Measurements from ENCODE around the gene THBS1.

THBS1 gene

GRCh38 chr15:39627451-39628143 lies 46.7 kb downstream of the THBS1 start:
- no peak overlapping the region for H3K4me3 ChIP-seq (ENCODE audit: low read depth, low read length)

GRCh38 chr15:39628144-39628508 lies 47.2 kb downstream of the THBS1 start:
- H3K4me3 ChIP-seq (ENCODE audit: low read depth, low read length), result no peak overlapping the region

GRCh38 chr15:39628546-39629257 lies 47.8 kb downstream of the THBS1 start:
- no peak overlapping the region for H3K4me3 ChIP-seq (ENCODE audit: low read depth, low read length)

GRCh38 chr15:39629371-39629770 lies 48.5 kb downstream of the THBS1 start:
- no peak overlapping the region for H3K4me3 ChIP-seq (ENCODE audit: low read depth, low read length)

GRCh38 chr15:39629906-39630305 lies 49.0 kb downstream of the THBS1 start:
- H3K4me3 ChIP-seq (ENCODE audit: low read depth, low read length), result no peak overlapping the region

GRCh38 chr15:39631357-39631756 lies 50.5 kb downstream of the THBS1 start:
- H3K4me3 ChIP-seq (ENCODE audit: low read depth, low read length), result no peak overlapping the region

- H3K4me3 ChIP-seq (ENCODE audit: low read depth, low read length), result no peak overlapping the region
Observed at GRCh38 chr15:39638041-39638440, 57.2 kb downstream of the THBS1 start.

DNA sequence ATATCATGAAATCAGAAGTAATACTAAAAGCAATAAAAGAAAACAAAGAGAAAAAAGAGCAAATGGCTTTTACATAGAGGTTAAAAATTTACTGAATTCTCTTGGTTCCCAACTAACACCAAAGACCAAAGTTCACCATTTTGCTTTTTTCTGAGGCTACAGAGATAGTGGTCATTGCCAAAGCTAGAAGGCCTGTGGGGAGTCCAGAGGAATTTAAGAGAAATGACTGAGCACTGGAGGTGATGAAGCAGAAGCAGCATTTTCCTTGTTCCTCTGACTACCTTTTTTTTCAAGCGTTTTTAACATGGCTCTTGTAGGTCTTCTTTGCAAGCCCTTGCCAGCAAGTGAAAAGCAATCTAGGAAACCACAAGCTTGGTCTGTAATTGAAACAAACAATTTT lies 58.2 kb downstream of the THBS1 start:
- H3K4me3 ChIP-seq (ENCODE audit: low read depth, low read length), result no peak overlapping the region

DNA sequence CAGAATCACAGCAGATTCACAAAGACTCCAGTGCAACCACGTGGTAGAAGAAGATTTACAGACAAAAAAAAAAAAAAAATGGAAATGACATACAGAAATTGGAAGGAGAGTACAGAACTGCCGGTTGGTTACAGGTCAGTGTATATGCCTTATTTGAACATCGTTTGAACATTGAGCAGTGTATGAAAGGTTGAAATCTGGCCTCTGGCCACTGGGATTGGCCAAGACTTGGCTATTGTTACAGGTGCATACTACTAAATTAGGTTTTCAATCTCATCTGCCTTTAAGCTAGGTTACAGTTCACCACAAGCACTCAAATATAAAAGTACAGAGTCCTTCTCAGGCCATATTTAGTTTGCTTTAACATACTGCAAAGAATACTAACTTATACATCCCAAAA lies 59.8 kb downstream of the THBS1 start:
- H3K4me3 ChIP-seq (ENCODE audit: low read depth, low read length), result no peak overlapping the region

DNA sequence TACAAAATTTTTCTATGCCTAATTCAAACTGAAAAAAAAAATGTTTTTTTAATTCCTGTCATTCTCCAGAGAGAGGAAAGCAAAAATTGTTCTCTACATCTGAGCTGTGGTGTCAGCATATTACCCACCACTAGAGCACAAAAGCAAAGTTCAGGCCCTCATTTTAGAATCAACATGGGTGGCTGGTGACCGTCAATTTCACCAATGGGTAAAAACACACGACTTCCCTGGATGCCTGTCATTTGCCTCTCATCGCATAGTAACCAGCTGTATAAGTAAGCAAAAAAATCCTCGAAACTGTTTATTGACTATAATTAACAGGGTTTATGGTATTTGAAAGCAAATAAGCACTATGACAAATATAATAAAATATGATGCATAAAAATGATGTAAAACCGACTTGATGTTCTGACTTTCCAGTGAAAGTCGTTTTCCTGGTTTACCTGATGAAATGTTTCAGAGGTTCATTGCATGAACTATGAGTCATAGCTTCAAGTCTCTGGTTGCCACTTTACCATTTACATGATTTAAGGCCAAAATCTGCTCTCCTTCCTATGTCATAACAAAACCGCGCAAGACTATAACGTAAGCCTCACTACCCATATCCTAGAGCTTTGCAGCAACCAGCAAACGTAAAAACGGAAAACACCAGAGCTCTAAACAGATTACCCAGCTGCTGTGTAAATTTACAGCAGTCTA lies 60.5 kb downstream of the THBS1 start:
- H3K4me3 ChIP-seq (ENCODE audit: low read depth, low read length), result no peak overlapping the region

- no peak overlapping the region for H3K4me3 ChIP-seq (ENCODE audit: low read depth, low read length)
Observed at GRCh38 chr15:39642011-39642640, 61.2 kb downstream of the THBS1 start.

DNA sequence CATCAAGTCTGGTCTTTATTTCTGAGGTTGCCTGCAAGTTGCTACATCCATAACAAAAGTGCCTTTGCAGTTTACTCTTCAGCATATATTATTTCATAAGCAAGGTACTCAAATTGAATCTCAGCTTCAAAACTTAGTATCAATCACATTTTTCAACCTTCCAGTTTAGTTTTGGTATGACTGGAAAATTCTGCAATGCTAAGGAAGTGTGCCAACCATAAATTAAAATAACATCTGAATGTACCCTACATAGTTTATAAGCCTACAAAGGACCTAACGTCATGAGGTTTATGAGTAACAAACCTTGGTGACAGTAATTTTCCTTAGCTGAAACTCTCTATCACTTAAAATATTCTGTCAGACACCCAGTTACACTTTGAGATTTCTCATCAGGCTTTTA lies 62.8 kb downstream of the THBS1 start:
- H3K4me3 ChIP-seq (ENCODE audit: low read depth, low read length), result no peak overlapping the region

GRCh38 chr15:39644136-39644535 lies 63.3 kb downstream of the THBS1 start:
- no peak overlapping the region for H3K4me3 ChIP-seq (ENCODE audit: low read depth, low read length)

- H3K4me3 ChIP-seq (ENCODE audit: low read depth, low read length), result no peak overlapping the region
Observed at GRCh38 chr15:39645138-39645975, 64.5 kb downstream of the THBS1 start.

- no peak overlapping the region for H3K4me3 ChIP-seq (ENCODE audit: low read depth, low read length)
Observed at GRCh38 chr15:39645976-39646257, 65.0 kb downstream of the THBS1 start.

DNA sequence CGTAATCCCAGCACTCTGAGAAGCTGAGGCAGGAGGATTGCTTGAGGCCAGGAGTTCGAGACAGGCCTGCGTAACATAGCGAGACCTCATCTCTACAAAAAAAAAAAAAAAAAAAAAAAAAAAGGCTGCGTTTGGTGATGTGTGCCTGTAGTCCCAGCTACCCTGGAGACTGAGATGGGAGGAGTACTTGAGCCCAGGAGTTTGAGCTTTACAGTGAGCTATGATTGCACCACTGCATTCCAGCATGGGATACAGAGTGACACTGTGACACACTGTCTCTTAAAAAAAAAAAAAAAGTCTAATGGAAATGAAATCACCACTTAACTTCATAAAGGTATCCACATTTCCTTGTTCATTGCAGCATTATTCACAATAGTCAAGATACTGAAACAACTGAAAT lies 65.5 kb downstream of the THBS1 start:
- H3K4me3 ChIP-seq (ENCODE audit: low read depth, low read length), result no peak overlapping the region
